Left ventricle myocardium inferior (tissue), 1 donor: ENCODE data around the gene WNT3. TPM values are rescaled to one million over a fixed set of nuclear protein-coding genes. Genes with fewer than 3 reads are reported as not detected.
"Not testable (repeated sequence)": the region's sequence is repeated elsewhere in the genome, so short reads cannot be mapped to it uniquely, and the experiment has no call there.

Experiments used
- DNase-seq: peaks from one replicate; pipeline ENCODE4 v3.0.0-alpha.2; 2020
- H3K27ac ChIP-seq: fragments of 200-600 bp; replicated peaks from 2 replicates; pipeline ENCODE4 v1.8.0; 2021
- H3K27me3 ChIP-seq: fragments of 200-600 bp; 2 replicates; pipeline ENCODE4 v1.8.0; 2021; ENCODE audit warnings: low read depth
- H3K36me3 ChIP-seq: fragments of 200-600 bp; 2 replicates; pipeline ENCODE4 v1.8.0; 2021
- H3K4me1 ChIP-seq: fragments of 200-600 bp; 2 replicates; pipeline ENCODE4 v1.8.0; 2021
- H3K4me3 ChIP-seq: fragments of 200-600 bp; 2 replicates; pipeline ENCODE4 v1.8.0; 2021; ENCODE audit warnings: mild to moderate bottlenecking, moderate library complexity
- H3K9me3 ChIP-seq: fragments of 200-600 bp; replicated peaks from 2 replicates; pipeline ENCODE4 v1.8.0; 2021
- intact Hi-C: fragments of 100-400 bp; cut with micrococcal nuclease; formaldehyde crosslinking; loops from one replicate; pipeline ENCODE4 v1.11.0; 2022
- total RNA-seq: library from RNA; stranded (reverse); fragmentation: NEBNext Ultra II Directional; extraction: Animal tissue kit (Norgen Biotek cat#: 25700); gene quantifications from one replicate; pipeline ENCODE4 v1.2.1, GENCODE V29; 2021
- TF ChIP-seq, protein P1 (sequence below): fragments of 200-600 bp; IDR thresholded peaks from 2 replicates; pipeline ENCODE4 v1.8.0; 2021; ENCODE audit warnings: antibody characterized with exemption, mild to moderate bottlenecking, borderline replicate concordance
- donor health status: DM: no; HTN: yes; CAD: no; lungs with severe emphysema.

Gene WNT3
- total RNA-seq, 1 donor from 2014 or later = 0.96 TPM

DNA sequence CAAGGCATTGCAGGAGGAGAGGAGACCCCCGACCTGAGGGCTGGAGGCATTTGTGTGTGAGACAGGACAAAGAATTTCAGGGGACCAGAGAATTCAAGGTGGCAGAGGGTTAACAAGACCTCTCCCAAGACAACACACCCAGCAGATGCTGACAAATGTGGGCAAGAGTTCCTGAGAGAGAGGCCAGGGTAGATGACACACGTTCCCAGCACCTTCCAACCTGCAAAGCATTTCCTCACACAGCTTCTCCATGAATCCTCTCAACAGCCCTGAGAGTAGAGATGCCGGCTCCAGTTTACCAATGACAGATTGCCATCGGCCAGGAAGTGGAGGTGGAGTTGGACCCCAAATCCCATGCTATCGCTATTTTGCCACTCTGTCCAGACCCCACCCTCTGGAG is 25.0 kb downstream of the WNT3 start:
- Histone ChIP-seq H3K27me3 (peaks cover 86% of the 10 kb centered on the region), H3K36me3 (no peaks in the 10 kb centered on the region), H3K4me1 (no peaks in the 10 kb centered on the region), H3K9me3 (peaks cover 9% of the 10 kb centered on the region), H3K4me3 (no peak overlapping the region), H3K27ac (no peak overlapping the region)
- intact Hi-C loops = no loop called here
- DNase-seq = no peak
- TF ChIP-seq, protein P1, sequence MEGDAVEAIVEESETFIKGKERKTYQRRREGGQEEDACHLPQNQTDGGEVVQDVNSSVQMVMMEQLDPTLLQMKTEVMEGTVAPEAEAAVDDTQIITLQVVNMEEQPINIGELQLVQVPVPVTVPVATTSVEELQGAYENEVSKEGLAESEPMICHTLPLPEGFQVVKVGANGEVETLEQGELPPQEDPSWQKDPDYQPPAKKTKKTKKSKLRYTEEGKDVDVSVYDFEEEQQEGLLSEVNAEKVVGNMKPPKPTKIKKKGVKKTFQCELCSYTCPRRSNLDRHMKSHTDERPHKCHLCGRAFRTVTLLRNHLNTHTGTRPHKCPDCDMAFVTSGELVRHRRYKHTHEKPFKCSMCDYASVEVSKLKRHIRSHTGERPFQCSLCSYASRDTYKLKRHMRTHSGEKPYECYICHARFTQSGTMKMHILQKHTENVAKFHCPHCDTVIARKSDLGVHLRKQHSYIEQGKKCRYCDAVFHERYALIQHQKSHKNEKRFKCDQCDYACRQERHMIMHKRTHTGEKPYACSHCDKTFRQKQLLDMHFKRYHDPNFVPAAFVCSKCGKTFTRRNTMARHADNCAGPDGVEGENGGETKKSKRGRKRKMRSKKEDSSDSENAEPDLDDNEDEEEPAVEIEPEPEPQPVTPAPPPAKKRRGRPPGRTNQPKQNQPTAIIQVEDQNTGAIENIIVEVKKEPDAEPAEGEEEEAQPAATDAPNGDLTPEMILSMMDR = no peak

GRCh38 chr17:46793023-46793422 is 25.5 kb downstream of the WNT3 start:
- H3K9me3 ChIP-seq, DNase-seq, H3K4me3 ChIP-seq, H3K27ac ChIP-seq, H3K4me1 ChIP-seq, intact Hi-C loops, H3K36me3 ChIP-seq: not testable (repeated sequence)
- H3K27me3 ChIP-seq = peaks cover 88% of the 10 kb centered on the region

- intact Hi-C loops = no loop called here
- TF ChIP-seq, protein P1 = no peak
- Histone ChIP-seq H3K4me1 (no peaks in the 10 kb centered on the region), H3K36me3 (no peaks in the 10 kb centered on the region), H3K4me3 (no peak overlapping the region), H3K27ac (no peak overlapping the region), H3K27me3 (peaks cover 86% of the 10 kb centered on the region), H3K9me3 (peaks cover 9% of the 10 kb centered on the region)
- DNase-seq = no peak
Measured at GRCh38 chr17:46792071-46792470, 26.4 kb downstream of the WNT3 start.

GRCh38 chr17:46791531-46791930 is 27.0 kb downstream of the WNT3 start:
- Histone ChIP-seq H3K27ac (no peak overlapping the region), H3K4me3 (no peak overlapping the region), H3K36me3 (no peaks in the 10 kb centered on the region), H3K9me3 (peaks cover 9% of the 10 kb centered on the region), H3K27me3 (peaks cover 81% of the 10 kb centered on the region), H3K4me1 (no peaks in the 10 kb centered on the region)
- intact Hi-C loops = no loop called here
- DNase-seq = no peak
- TF ChIP-seq, protein P1 = no peak

- intact Hi-C loops = no loop called here
- H3K9me3 ChIP-seq = peaks cover 9% of the 10 kb centered on the region
Measured at GRCh38 chr17:46790216-46790615, 28.3 kb downstream of the WNT3 start.

GRCh38 chr17:46789610-46790009 is 28.9 kb downstream of the WNT3 start:
- no peak for DNase-seq
- Histone ChIP-seq H3K9me3 (peaks cover 9% of the 10 kb centered on the region), H3K4me1 (no peaks in the 10 kb centered on the region), H3K27ac (no peak overlapping the region), H3K27me3 (peaks cover 75% of the 10 kb centered on the region), H3K4me3 (no peak overlapping the region), H3K36me3 (no peaks in the 10 kb centered on the region)
- TF ChIP-seq, protein P1 = no peak
- intact Hi-C loops = no loop called here

More at GRCh38 chr17:46790216-46790615, 28.3 kb downstream of the WNT3 start:
- H3K36me3 ChIP-seq = no peaks in the 10 kb centered on the region
- no peaks in the 10 kb centered on the region for H3K4me1 ChIP-seq
- no peak for DNase-seq
- H3K27ac ChIP-seq = no peak overlapping the region
- H3K4me3 ChIP-seq = no peak overlapping the region
- TF ChIP-seq, protein P1 = no peak
- peaks cover 78% of the 10 kb centered on the region for H3K27me3 ChIP-seq
